H9 (cell line): Measurements from ENCODE around the gene DLGAP4. TPM values are rescaled to one million over a fixed set of nuclear protein-coding genes. Genes with fewer than 3 reads are reported as not detected.

ENCODE experiments used
- DNase-seq: peaks from one replicate; pipeline ENCODE4 v3.0.0-alpha.2; 2017
- H2AFZ ChIP-seq: one replicate; pipeline ENCODE4 v1.6.1; 2013; ENCODE audit warnings: mild to moderate bottlenecking, low read length, control low read depth, moderate library complexity
- H2AK5ac ChIP-seq: 2 replicates; pipeline ENCODE4 v1.6.1; 2013; ENCODE audit warnings: low read length, control low read depth, mixed read lengths; ENCODE audit not compliant: insufficient read length
- H2BK120ac ChIP-seq: one replicate; pipeline ENCODE4 v1.6.1; 2013; ENCODE audit warnings: low read depth, mild to moderate bottlenecking, low read length, control low read depth, inconsistent platforms; ENCODE audit not compliant: poor library complexity, severe bottlenecking
- H2BK12ac ChIP-seq: 2 replicates; pipeline ENCODE4 v1.6.1; 2013; ENCODE audit warnings: low read length, control low read depth, mixed read lengths, low read depth; ENCODE audit not compliant: insufficient read length
- H2BK15ac ChIP-seq: 2 replicates; pipeline ENCODE4 v1.6.1; 2013; ENCODE audit warnings: low read depth, low read length, control low read depth
- H2BK20ac ChIP-seq: one replicate; pipeline ENCODE4 v1.6.1; 2013; ENCODE audit warnings: low read depth, mild to moderate bottlenecking, low read length, control low read depth, inconsistent platforms; ENCODE audit not compliant: poor library complexity, severe bottlenecking
- H2BK5ac ChIP-seq: 2 replicates; pipeline ENCODE4 v1.6.1; 2013; ENCODE audit warnings: low read length, control low read depth, mixed read lengths; ENCODE audit not compliant: insufficient read length
- H3K14ac ChIP-seq: 2 replicates; pipeline ENCODE4 v1.6.1; 2013; ENCODE audit warnings: low read length, control low read depth; ENCODE audit not compliant: insufficient read depth
- H3K18ac ChIP-seq: 2 replicates; pipeline ENCODE4 v1.6.1; 2013; ENCODE audit warnings: low read depth, mild to moderate bottlenecking, mixed read lengths, low read length, control low read depth; ENCODE audit not compliant: insufficient read length
- H3K23ac ChIP-seq: 2 replicates; pipeline ENCODE4 v1.6.1; 2013; ENCODE audit warnings: low read length, control low read depth, mixed read lengths, low read depth; ENCODE audit not compliant: insufficient read length
- H3K23me2 ChIP-seq: 2 replicates; pipeline ENCODE4 v1.6.1; 2013; ENCODE audit warnings: low read depth, mild to moderate bottlenecking, mixed read lengths, low read length, control low read depth; ENCODE audit not compliant: insufficient read length, poor library complexity, severe bottlenecking
- H3K27ac ChIP-seq: 2 replicates; pipeline ENCODE4 v1.5.1; 2013; ENCODE audit warnings: low read length, control low read depth, mixed read lengths, low read depth; ENCODE audit not compliant: insufficient read length
- H3K27me3 ChIP-seq: 2 replicates; pipeline ENCODE4 v1.6.1; 2013; ENCODE audit warnings: low read length, control low read depth, inconsistent platforms; ENCODE audit not compliant: insufficient read depth
- H3K4ac ChIP-seq: 2 replicates; pipeline ENCODE4 v1.6.1; 2013; ENCODE audit warnings: low read depth, mild to moderate bottlenecking, control low read depth, inconsistent platforms, low read length, moderate library complexity
- H3K4me1 ChIP-seq: 2 replicates; pipeline ENCODE4 v1.6.1; 2013; ENCODE audit warnings: low read length, control low read depth, inconsistent platforms; ENCODE audit not compliant: insufficient read depth
- H3K4me2 ChIP-seq: 2 replicates; pipeline ENCODE4 v1.6.1; 2013; ENCODE audit warnings: low read length, control low read depth, mixed read lengths; ENCODE audit not compliant: insufficient read length, insufficient read depth
- H3K56ac ChIP-seq: 2 replicates; pipeline ENCODE4 v1.6.1; 2013; ENCODE audit warnings: low read depth, mild to moderate bottlenecking, mixed read lengths, low read length, control low read depth; ENCODE audit not compliant: insufficient read length
- H3K79me1 ChIP-seq: 2 replicates; pipeline ENCODE4 v1.6.1; 2013; ENCODE audit warnings: low read depth, mild to moderate bottlenecking, moderate library complexity, low read length, control low read depth, inconsistent platforms; ENCODE audit not compliant: insufficient read depth, poor library complexity, severe bottlenecking
- H3K79me2 ChIP-seq: 2 replicates; pipeline ENCODE4 v1.6.1; 2013; ENCODE audit warnings: low read length, control low read depth, inconsistent platforms; ENCODE audit not compliant: insufficient read depth
- H3K9ac ChIP-seq: 2 replicates; pipeline ENCODE4 v1.6.1; 2013; ENCODE audit warnings: low read length, control low read depth, mixed read lengths; ENCODE audit not compliant: insufficient read length; ENCODE audit errors: extremely low read depth
- H3K9me3 ChIP-seq: one replicate; pipeline ENCODE4 v1.6.1; 2013; ENCODE audit warnings: low read depth, low read length, inconsistent platforms; ENCODE audit not compliant: control insufficient read depth
- H3T11ph ChIP-seq: one replicate; pipeline ENCODE4 v1.6.1; 2013; ENCODE audit warnings: mild to moderate bottlenecking, low read length, control low read depth, inconsistent platforms
- H4K20me1 ChIP-seq: one replicate; pipeline ENCODE4 v1.6.1; 2013; ENCODE audit not compliant: control insufficient read depth, insufficient read length, insufficient read depth
- H4K5ac ChIP-seq: 2 replicates; pipeline ENCODE4 v1.6.1; 2013; ENCODE audit warnings: low read depth, mild to moderate bottlenecking, mixed read lengths, low read length, control low read depth; ENCODE audit not compliant: insufficient read length
- H4K8ac ChIP-seq: replicated peaks from 2 replicates; pipeline ENCODE4 v1.6.1; 2013; ENCODE audit warnings: low read length, control low read depth, mixed read lengths, low read depth; ENCODE audit not compliant: insufficient read length
- H4K91ac ChIP-seq: 2 replicates; pipeline ENCODE4 v1.6.1; 2013; ENCODE audit warnings: low read depth, mild to moderate bottlenecking, moderate library complexity, mixed read lengths, low read length, control low read depth; ENCODE audit not compliant: insufficient read length
- H3K27ac Mint-ChIP-seq, 3 experiments: 2 replicates in 2 of 3; 3 replicates in 1 of 3; pipeline ENCODE4 v1.8.0; 2020 to 2021; ENCODE audit warnings: mixed read lengths in 3 of 3, mild to moderate bottlenecking in 1 of 3, moderate library complexity in 1 of 3
- H3K27me3 Mint-ChIP-seq: 2 replicates; pipeline ENCODE4 v1.8.0; 2021; ENCODE audit warnings: low read depth, mild to moderate bottlenecking, moderate library complexity, mixed read lengths
- H3K36me3 Mint-ChIP-seq, 3 experiments: 2 replicates in 2 of 3; 3 replicates in 1 of 3; pipeline ENCODE4 v1.8.0; 2020 to 2021; ENCODE audit warnings: low read depth in 3 of 3, mixed read lengths in 3 of 3; ENCODE audit not compliant: insufficient read depth in 1 of 3
- H3K4me1 Mint-ChIP-seq, 2 experiments: 2 replicates each; pipeline ENCODE4 v1.8.0; 2020; ENCODE audit warnings: mixed read lengths in 2 of 2
- H3K4me3 Mint-ChIP-seq, 2 experiments: 2 replicates in 1 of 2; 3 replicates in 1 of 2; pipeline ENCODE4 v1.8.0; 2020 to 2021; ENCODE audit warnings: mild to moderate bottlenecking in 2 of 2, mixed read lengths in 2 of 2, moderate library complexity in 1 of 2
- H3K9me3 Mint-ChIP-seq, 2 experiments: 2 replicates in 1 of 2; 3 replicates in 1 of 2; pipeline ENCODE4 v1.8.0; 2020; ENCODE audit warnings: mild to moderate bottlenecking in 2 of 2, mixed read lengths in 2 of 2, moderate library complexity in 1 of 2
- CTCF ChIP-seq: fragments of 200-600 bp; sonication (generic); conservative IDR thresholded peaks from 3 replicates; pipeline ENCODE4 v1.8.0; 2021; ENCODE audit warnings: antibody characterized with exemption, mild to moderate bottlenecking
- WGBS: extraction: QIAGEN DNeasy Blood & Tissue Kit; methylation state at CpG from one replicate; pipeline ENCODE4 v1.1.7; 2013; ENCODE audit warnings: missing lambda C conversion rate, low lambda C conversion rate, mixed read lengths; ENCODE audit not compliant: insufficient read length; ENCODE audit errors: extremely low coverage; 5-methylcytosine and 5-hydroxymethylcytosine counted together
- total RNA-seq: library from RNA; stranded (reverse); gene quantifications from 2 replicates; pipeline ENCODE4 v1.2.1, GENCODE V29; 2021

Gene DLGAP4
- total RNA-seq, 1 experiment from 2014 or later = 48.0 TPM

GRCh38 chr20:36548006-36548315, 241.8 kb downstream of the DLGAP4 start:
- H2AK5ac ChIP-seq = no peak overlapping the region
- H3K56ac ChIP-seq = no peak overlapping the region
- H3K4me1 Mint-ChIP-seq = peaks cover 13 to 16% of the 10 kb centered on the region in 2 experiments
- no peak overlapping the region for H3K23ac ChIP-seq
- no peak overlapping the region for H2AFZ ChIP-seq
- H2BK20ac ChIP-seq = no peak overlapping the region
- H3K27ac Mint-ChIP-seq = peak overlapping the region in 1 of 3 experiments; percentile 46; a peak in 2 of 7 replicates
- no peak overlapping the region for H3K4ac ChIP-seq
- H3K9me3 Mint-ChIP-seq = no peaks in the 10 kb centered on the region
- H4K91ac ChIP-seq = no peak overlapping the region
- H3K36me3 Mint-ChIP-seq = peaks cover 13 to 37% (median 22%) of the 10 kb centered on the region in 3 experiments; a peak in 6 of 7 replicates
- H2BK120ac ChIP-seq = no peak overlapping the region
- no peak overlapping the region for H2BK12ac ChIP-seq
- no peaks in the 10 kb centered on the region; the same call in 1 of the 2 replicates for H3K4me1 ChIP-seq
- no peak overlapping the region for H3K4me2 ChIP-seq
- no CpG with 5 or more reads among the region's 12 CpGs for WGBS
- H3K9me3 ChIP-seq = no peaks in the 10 kb centered on the region
- H3K4me3 Mint-ChIP-seq = no peak overlapping the region
- H4K8ac ChIP-seq = no peak overlapping the region
- H4K5ac ChIP-seq = no peak overlapping the region
- no peak overlapping the region for H2BK15ac ChIP-seq
- H3K18ac ChIP-seq = no peak overlapping the region
- H3K27me3 Mint-ChIP-seq = no peaks in the 10 kb centered on the region
- DNase-seq = peak; percentile 75
- no peaks in the 10 kb centered on the region for H3K27me3 ChIP-seq
- no peaks in the 10 kb centered on the region for H3K23me2 ChIP-seq
- no peak overlapping the region for H3K9ac ChIP-seq
- TF ChIP-seq CTCF = peak; percentile 68
- H3K14ac ChIP-seq = no peak overlapping the region
- no peaks in the 10 kb centered on the region for H4K20me1 ChIP-seq
- no peak overlapping the region for H2BK5ac ChIP-seq
- no peak overlapping the region for H3K27ac ChIP-seq
- H3K79me2 ChIP-seq = no peaks in the 10 kb centered on the region; the same call in 1 of the 2 replicates
- H3T11ph ChIP-seq = no peak overlapping the region
- no peaks in the 10 kb centered on the region for H3K79me1 ChIP-seq
